Measurements from ENCODE around the gene GOLGB1. TPM values are rescaled to one million over a fixed set of nuclear protein-coding genes. Genes with fewer than 3 reads are reported as not detected.
"Not testable (repeated sequence)": the region's sequence is repeated elsewhere in the genome, so short reads cannot be mapped to it uniquely, and the experiment has no call there.

The GOLGB1 gene
- total RNA-seq, 1 experiment from 2014 or later = 31.3 TPM

DNA sequence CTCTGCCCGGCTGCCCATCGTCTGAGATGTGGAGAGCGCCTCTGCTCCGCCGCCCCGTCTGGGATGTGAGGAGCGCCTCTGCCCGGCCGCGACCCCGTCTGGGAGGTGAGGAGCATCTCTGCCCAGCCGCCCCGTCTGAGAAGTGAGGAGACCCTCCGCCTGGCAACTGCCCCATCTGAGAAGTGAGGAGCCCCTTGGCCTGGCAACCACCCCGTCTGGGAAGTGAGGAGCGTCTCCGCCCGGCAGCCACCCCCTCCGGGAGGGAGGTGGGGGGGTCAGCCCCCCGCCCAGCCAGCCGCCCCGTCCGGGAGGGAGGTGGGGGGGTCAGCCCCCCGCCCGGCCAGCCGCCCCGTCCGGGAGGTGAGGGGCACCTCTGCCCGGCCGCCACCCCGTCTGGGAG lies 60.8 kb downstream of the GOLGB1 start:
- ATAC-seq; H3K79me2 ChIP-seq (ENCODE audit: insufficient read depth, low read length); H3K9ac ChIP-seq (ENCODE audit: low read length); H2AFZ ChIP-seq (ENCODE audit: low read depth, low read length, poor library complexity, severe bottlenecking); H3K4me1 ChIP-seq (ENCODE audit: control insufficient read depth in 1 of 2, insufficient read depth in 2 of 2, low read length in 2 of 2); H3K27me3 ChIP-seq (ENCODE audit: insufficient read depth, low read length); H3K9me2 ChIP-seq (ENCODE audit: insufficient read depth); DNase-seq (ENCODE audit: low read depth, low spot score); H3K27ac ChIP-seq (ENCODE audit: low read depth, low read length); H4K20me1 ChIP-seq (ENCODE audit: insufficient read depth); POLR2A ChIA-PET; RAD21 ChIA-PET (ENCODE audit: low non-redundant PET in 1 of 2, low total read pairs in 2 of 2, uncharacterized antibody in 2 of 2, unreplicated experiment in 2 of 2); BruUV-seq (replicated peaks); intact Hi-C loops (cut with micrococcal nuclease); H3K4me2 ChIP-seq (ENCODE audit: low read length); H3K9me3 ChIP-seq (ENCODE audit: control insufficient read depth in 1 of 2, insufficient read depth in 1 of 2, low read depth in 1 of 2, low read length in 2 of 2); CTCF ChIA-PET; H3K4me3 ChIP-seq (replicated peaks in 1 of 2; ENCODE audit: low read depth in 1 of 2, low read length in 2 of 2): not testable (repeated sequence)
- H3K36me3 ChIP-seq (ENCODE audit: control insufficient read depth in 1 of 2, insufficient read depth in 2 of 2, low read length in 2 of 2) = peaks cover 4 to 11% of the 10 kb centered on the region in 2 experiments; a peak in 3 of 4 replicates

DNA sequence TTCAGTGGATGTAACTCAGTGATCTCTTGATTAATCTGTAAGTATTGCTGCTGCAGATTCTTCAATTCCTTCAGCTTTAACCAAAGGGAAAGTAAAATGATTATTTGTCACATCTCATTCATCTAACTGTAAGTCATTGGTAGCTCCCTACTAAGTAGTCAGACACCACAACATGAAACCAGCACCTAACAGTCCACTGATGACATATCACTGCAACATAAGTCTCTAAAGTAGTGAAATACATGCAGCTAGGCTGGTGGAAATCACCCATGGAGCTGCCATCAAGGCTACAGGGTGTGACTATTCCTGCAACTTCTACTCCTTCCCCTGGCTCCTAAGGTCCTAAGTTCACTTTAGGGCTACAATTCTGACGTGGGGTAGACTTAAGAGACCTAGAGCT lies 67.7 kb downstream of the GOLGB1 start:
- Histone ChIP-seq H3K79me2 (ENCODE audit: insufficient read depth, low read length) (no peaks in the 10 kb centered on the region), H3K4me2 (ENCODE audit: low read length) (no peak overlapping the region), H3K9me2 (ENCODE audit: insufficient read depth) (no peaks in the 10 kb centered on the region), H3K27me3 (ENCODE audit: insufficient read depth, low read length) (no peaks in the 10 kb centered on the region), H2AFZ (ENCODE audit: low read depth, low read length, poor library complexity, severe bottlenecking) (no peak overlapping the region), H3K4me3 (replicated peaks in 1 of 2; ENCODE audit: low read depth in 1 of 2, low read length in 2 of 2) (no peak overlapping the region), H3K9ac (ENCODE audit: low read length) (no peak overlapping the region), H3K36me3 (ENCODE audit: control insufficient read depth in 1 of 2, insufficient read depth in 2 of 2, low read length in 2 of 2) (peaks cover 12 to 16% of the 10 kb centered on the region in 2 experiments), H3K9me3 (ENCODE audit: control insufficient read depth in 1 of 2, insufficient read depth in 1 of 2, low read depth in 1 of 2, low read length in 2 of 2) (peaks cover 0 to 3% of the 10 kb centered on the region in 2 experiments; a peak in 1 of 4 replicates), H4K20me1 (ENCODE audit: insufficient read depth) (no peaks in the 10 kb centered on the region), H3K4me1 (ENCODE audit: control insufficient read depth in 1 of 2, insufficient read depth in 2 of 2, low read length in 2 of 2) (no peaks in the 10 kb centered on the region), H3K27ac (ENCODE audit: low read depth, low read length) (no peak overlapping the region)
- no peak for TF ChIP-seq YY1 (IDR thresholded peaks at IDR 0.05; ENCODE audit: extremely low read depth, insufficient replicate concordance, low read depth, low read length)
- TF ChIP-seq SP1 (IDR thresholded peaks at IDR 0.05; ENCODE audit: low read depth) = no peak
- no peak for TF ChIP-seq FOSL1 (IDR thresholded peaks at IDR 0.05; ENCODE audit: low read depth)
- no peak for TF ChIP-seq ZFX (IDR thresholded peaks at IDR 0.05)
- TF ChIP-seq POLR2A (IDR thresholded peaks at IDR 0.05; ENCODE audit: borderline replicate concordance, extremely low read depth, insufficient read depth, insufficient read length) = no peak
- TF ChIP-seq, protein P1, sequence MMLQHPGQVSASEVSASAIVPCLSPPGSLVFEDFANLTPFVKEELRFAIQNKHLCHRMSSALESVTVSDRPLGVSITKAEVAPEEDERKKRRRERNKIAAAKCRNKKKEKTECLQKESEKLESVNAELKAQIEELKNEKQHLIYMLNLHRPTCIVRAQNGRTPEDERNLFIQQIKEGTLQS (IDR thresholded peaks at IDR 0.05) = no peak
- TF ChIP-seq, protein P2, sequence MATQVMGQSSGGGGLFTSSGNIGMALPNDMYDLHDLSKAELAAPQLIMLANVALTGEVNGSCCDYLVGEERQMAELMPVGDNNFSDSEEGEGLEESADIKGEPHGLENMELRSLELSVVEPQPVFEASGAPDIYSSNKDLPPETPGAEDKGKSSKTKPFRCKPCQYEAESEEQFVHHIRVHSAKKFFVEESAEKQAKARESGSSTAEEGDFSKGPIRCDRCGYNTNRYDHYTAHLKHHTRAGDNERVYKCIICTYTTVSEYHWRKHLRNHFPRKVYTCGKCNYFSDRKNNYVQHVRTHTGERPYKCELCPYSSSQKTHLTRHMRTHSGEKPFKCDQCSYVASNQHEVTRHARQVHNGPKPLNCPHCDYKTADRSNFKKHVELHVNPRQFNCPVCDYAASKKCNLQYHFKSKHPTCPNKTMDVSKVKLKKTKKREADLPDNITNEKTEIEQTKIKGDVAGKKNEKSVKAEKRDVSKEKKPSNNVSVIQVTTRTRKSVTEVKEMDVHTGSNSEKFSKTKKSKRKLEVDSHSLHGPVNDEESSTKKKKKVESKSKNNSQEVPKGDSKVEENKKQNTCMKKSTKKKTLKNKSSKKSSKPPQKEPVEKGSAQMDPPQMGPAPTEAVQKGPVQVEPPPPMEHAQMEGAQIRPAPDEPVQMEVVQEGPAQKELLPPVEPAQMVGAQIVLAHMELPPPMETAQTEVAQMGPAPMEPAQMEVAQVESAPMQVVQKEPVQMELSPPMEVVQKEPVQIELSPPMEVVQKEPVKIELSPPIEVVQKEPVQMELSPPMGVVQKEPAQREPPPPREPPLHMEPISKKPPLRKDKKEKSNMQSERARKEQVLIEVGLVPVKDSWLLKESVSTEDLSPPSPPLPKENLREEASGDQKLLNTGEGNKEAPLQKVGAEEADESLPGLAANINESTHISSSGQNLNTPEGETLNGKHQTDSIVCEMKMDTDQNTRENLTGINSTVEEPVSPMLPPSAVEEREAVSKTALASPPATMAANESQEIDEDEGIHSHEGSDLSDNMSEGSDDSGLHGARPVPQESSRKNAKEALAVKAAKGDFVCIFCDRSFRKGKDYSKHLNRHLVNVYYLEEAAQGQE (IDR thresholded peaks at IDR 0.05; ENCODE audit: low read depth) = no peak
- TF ChIP-seq RAD21 (IDR thresholded peaks at IDR 0.05; ENCODE audit: low read depth) = no peak
- no peak for TF ChIP-seq EZH2phosphoT487 (IDR thresholded peaks at IDR 0.05; ENCODE audit: borderline replicate concordance)
- no peak for TF ChIP-seq ELF1 (IDR thresholded peaks at IDR 0.05; ENCODE audit: borderline replicate concordance, low read depth)
- DNase-seq (ENCODE audit: low read depth, low spot score) = no peak
- ChIA-PET POLR2A (no interaction called here), CTCF (no interaction called here), RAD21 (ENCODE audit: low non-redundant PET in 1 of 2, low total read pairs in 2 of 2, uncharacterized antibody in 2 of 2, unreplicated experiment in 2 of 2) (no interaction called here)
- intact Hi-C loops (cut with micrococcal nuclease) = no loop called here
- BruUV-seq (replicated peaks) = no TSS peak
- ATAC-seq = no peak
